Neural progenitor cell (in vitro differentiated cells): ENCODE data around the gene DIRAS1. TPM values are rescaled to one million over a fixed set of nuclear protein-coding genes. Genes with fewer than 3 reads are reported as not detected.
"Not testable (repeated sequence)": the region's sequence is repeated elsewhere in the genome, so short reads cannot be mapped to it uniquely, and the experiment has no call there.

ENCODE experiments used
- DNase-seq: peaks from one replicate; pipeline ENCODE4 v3.0.0-alpha.2; 2016; ENCODE audit warnings: low spot score
- H2AFZ ChIP-seq: fragments of 200-600 bp; sonication (generic); replicated peaks from 2 replicates; pipeline ENCODE4 v1.6.1; 2016; ENCODE audit warnings: antibody characterized with exemption
- H3F3A ChIP-seq: fragments of 200-600 bp; sonication (generic); 2 replicates; pipeline ENCODE4 v1.6.1; 2016; ENCODE audit warnings: antibody characterized with exemption, low read depth
- H3K27ac ChIP-seq: fragments of 200-600 bp; sonication (generic); 2 replicates; pipeline ENCODE4 v1.5.1; 2016; ENCODE audit warnings: mild to moderate bottlenecking
- H3K27me3 ChIP-seq: fragments of 200-600 bp; sonication (generic); 2 replicates; pipeline ENCODE4 v1.6.1; 2016; ENCODE audit warnings: mild to moderate bottlenecking, moderate library complexity
- H3K36me3 ChIP-seq: fragments of 200-600 bp; sonication (generic); 2 replicates; pipeline ENCODE4 v1.5.1; 2016
- H3K4me1 ChIP-seq: fragments of 200-600 bp; sonication (generic); 2 replicates; pipeline ENCODE4 v1.6.1; 2016; ENCODE audit warnings: mixed run types
- H3K4me2 ChIP-seq: fragments of 200-600 bp; sonication (generic); 2 replicates; pipeline ENCODE4 v1.6.1; 2016
- H3K4me3 ChIP-seq: fragments of 200-600 bp; sonication (generic); 2 replicates; pipeline ENCODE4 v1.5.1; 2016
- H3K79me2 ChIP-seq: fragments of 200-600 bp; sonication (generic); 2 replicates; pipeline ENCODE4 v1.6.1; 2016; ENCODE audit warnings: low read depth
- H3K9ac ChIP-seq: fragments of 200-600 bp; sonication (generic); 2 replicates; pipeline ENCODE4 v1.6.1; 2016
- H3K9me3 ChIP-seq: fragments of 200-600 bp; sonication (generic); 2 replicates; pipeline ENCODE4 v1.5.1; 2016; ENCODE audit warnings: low read depth
- H4K20me1 ChIP-seq: fragments of 200-600 bp; sonication (generic); 2 replicates; pipeline ENCODE4 v1.6.1; 2016; ENCODE audit warnings: low read depth
- H3K27ac Mint-ChIP-seq: 3 replicates; pipeline ENCODE4 v1.8.0; 2021; ENCODE audit warnings: mixed read lengths
- H3K27me3 Mint-ChIP-seq: 2 replicates; pipeline ENCODE4 v1.8.0; 2022; ENCODE audit warnings: low read depth, mild to moderate bottlenecking, inconsistent platforms, moderate library complexity, mixed read lengths; ENCODE audit not compliant: insufficient read depth
- H3K36me3 Mint-ChIP-seq: 3 replicates; pipeline ENCODE4 v1.8.0; 2021; ENCODE audit warnings: mixed read lengths
- H3K4me1 Mint-ChIP-seq: 3 replicates; pipeline ENCODE4 v1.8.0; 2021; ENCODE audit warnings: mixed read lengths
- H3K4me3 Mint-ChIP-seq: 3 replicates; pipeline ENCODE4 v1.8.0; 2021; ENCODE audit warnings: mild to moderate bottlenecking, moderate library complexity, mixed read lengths
- H3K9me3 Mint-ChIP-seq: 3 replicates; pipeline ENCODE4 v1.8.0; 2020; ENCODE audit warnings: mixed read lengths
- EZH2 ChIP-seq: fragments of 200-600 bp; sonication (generic); IDR thresholded peaks from 2 replicates; pipeline ENCODE4 v1.6.1; 2017; ENCODE audit warnings: antibody characterized with exemption, mild to moderate bottlenecking, moderate library complexity
- EZH2phosphoT487 ChIP-seq: fragments of 200-600 bp; sonication (generic); IDR thresholded peaks from 2 replicates; pipeline ENCODE4 v1.6.1; 2017; ENCODE audit warnings: antibody characterized with exemption
- total RNA-seq: library from RNA; depleted of rRNA; stranded (reverse); fragments of >200 nt; gene quantifications from 2 replicates; pipeline ENCODE4 v1.2.3, GENCODE V29; 2015; ENCODE audit warnings: low replicate concordance
- TF ChIP-seq, protein P1 (sequence below): fragments of 200-600 bp; sonication (generic); IDR thresholded peaks from 2 replicates; pipeline ENCODE4 v1.5.1; 2017; ENCODE audit warnings: antibody characterized with exemption, mild to moderate bottlenecking

Gene DIRAS1
- total RNA-seq, 1 donor from 2014 or later, result 2.7 TPM

DNA sequence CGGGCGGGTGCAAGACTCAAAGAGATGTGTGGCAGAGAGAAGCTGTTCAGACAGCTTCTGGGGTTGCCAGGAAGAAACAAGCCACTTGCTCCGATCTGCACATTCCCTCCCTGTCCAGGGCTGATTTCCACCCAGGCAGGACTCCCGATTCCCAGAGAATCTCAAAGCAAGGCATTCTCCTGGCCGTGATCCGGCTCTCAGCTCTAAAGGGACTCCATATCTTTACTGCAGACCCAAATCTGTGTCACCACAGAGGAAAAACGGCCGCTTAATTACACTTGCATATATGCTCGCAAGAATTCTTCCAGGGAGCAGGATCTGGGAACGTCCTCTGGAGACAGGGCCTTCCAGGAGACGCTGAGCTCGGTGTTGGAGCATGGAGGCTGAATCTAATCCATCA lies 44.3 kb downstream of the DIRAS1 start:
- Mint-ChIP-seq H3K27me3 (peaks cover 15% of the 10 kb centered on the region), H3K9me3 (peaks cover 3% of the 10 kb centered on the region), H3K4me3 (no peak overlapping the region), H3K36me3 (peaks cover 4% of the 10 kb centered on the region), H3K27ac (no peak overlapping the region), H3K4me1 (peaks cover 3% of the 10 kb centered on the region)
- H3K9me3 ChIP-seq, result no peaks in the 10 kb centered on the region
- no peak overlapping the region for H3K9ac ChIP-seq
- no peaks in the 10 kb centered on the region for H3K4me1 ChIP-seq
- no peak overlapping the region for H3K27ac ChIP-seq
- TF ChIP-seq EZH2 (no peak), EZH2phosphoT487 (no peak)
- no peaks in the 10 kb centered on the region for H3F3A ChIP-seq
- peaks cover 2% of the 10 kb centered on the region for H4K20me1 ChIP-seq
- no peaks in the 10 kb centered on the region for H3K36me3 ChIP-seq
- no peak overlapping the region for H3K4me3 ChIP-seq
- H3K4me2 ChIP-seq, result no peak overlapping the region
- no peak for DNase-seq
- no peak overlapping the region for H2AFZ ChIP-seq
- H3K79me2 ChIP-seq, result no peaks in the 10 kb centered on the region
- peaks cover 8% of the 10 kb centered on the region for H3K27me3 ChIP-seq

DNA sequence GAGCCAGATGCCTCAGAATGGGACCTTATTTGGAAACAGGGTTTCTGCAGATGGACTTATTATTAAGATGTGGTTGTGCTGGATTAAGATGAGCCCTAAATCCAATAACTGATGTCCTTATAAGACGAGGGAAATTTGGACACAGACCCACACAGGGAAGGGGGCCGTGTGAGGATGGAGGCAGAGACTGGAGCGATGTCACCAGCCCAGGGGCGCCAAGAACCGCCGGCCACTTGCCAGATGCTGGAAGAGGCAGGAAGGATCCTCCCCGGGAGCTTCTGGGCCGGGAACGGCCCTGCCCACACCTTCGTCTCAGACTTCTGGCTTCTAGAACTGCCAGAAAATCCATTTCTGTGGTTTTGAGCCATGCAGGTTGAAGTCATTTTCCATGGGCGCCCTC lies 45.3 kb downstream of the DIRAS1 start:
- Mint-ChIP-seq H3K27me3 (peaks cover 12% of the 10 kb centered on the region), H3K9me3 (peaks cover 3% of the 10 kb centered on the region)

DNA sequence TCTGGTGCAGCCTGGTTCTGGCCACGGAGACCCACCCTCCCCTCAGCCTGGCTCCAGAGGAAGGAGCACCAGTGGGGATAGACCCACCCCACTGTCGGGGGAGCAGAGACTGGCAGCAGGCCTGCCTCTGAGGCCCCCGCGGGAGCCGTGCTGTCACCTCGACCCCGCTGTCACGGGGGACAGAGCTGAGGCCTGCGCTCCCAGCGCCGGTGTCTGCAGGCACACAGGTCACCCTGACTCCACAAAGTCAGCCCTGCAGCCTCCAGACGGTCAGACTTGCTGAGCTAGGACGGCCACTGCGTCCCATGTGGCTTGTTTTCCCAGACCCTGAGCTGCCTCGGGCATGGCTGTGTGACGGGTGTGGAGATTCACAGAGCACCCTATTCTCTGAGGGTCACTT lies 51.0 kb downstream of the DIRAS1 start:
- DNase-seq, result no peak
- no peak overlapping the region for H2AFZ ChIP-seq
- no peaks in the 10 kb centered on the region for H3K36me3 ChIP-seq
- H3K9me3 ChIP-seq, result no peaks in the 10 kb centered on the region
- Mint-ChIP-seq H3K27ac (no peak overlapping the region), H3K4me3 (no peak overlapping the region), H3K36me3 (no peaks in the 10 kb centered on the region), H3K9me3 (no peaks in the 10 kb centered on the region), H3K27me3 (peaks cover 9% of the 10 kb centered on the region), H3K4me1 (peaks cover 3% of the 10 kb centered on the region)
- no peak overlapping the region for H3K4me2 ChIP-seq
- H3K4me3 ChIP-seq, result no peak overlapping the region
- no peaks in the 10 kb centered on the region for H3K4me1 ChIP-seq
- H3K9ac ChIP-seq, result no peak overlapping the region
- H3F3A ChIP-seq, result no peaks in the 10 kb centered on the region
- no peaks in the 10 kb centered on the region for H3K79me2 ChIP-seq
- no peak overlapping the region for H3K27ac ChIP-seq
- no peaks in the 10 kb centered on the region for H4K20me1 ChIP-seq
- TF ChIP-seq, protein P1, sequence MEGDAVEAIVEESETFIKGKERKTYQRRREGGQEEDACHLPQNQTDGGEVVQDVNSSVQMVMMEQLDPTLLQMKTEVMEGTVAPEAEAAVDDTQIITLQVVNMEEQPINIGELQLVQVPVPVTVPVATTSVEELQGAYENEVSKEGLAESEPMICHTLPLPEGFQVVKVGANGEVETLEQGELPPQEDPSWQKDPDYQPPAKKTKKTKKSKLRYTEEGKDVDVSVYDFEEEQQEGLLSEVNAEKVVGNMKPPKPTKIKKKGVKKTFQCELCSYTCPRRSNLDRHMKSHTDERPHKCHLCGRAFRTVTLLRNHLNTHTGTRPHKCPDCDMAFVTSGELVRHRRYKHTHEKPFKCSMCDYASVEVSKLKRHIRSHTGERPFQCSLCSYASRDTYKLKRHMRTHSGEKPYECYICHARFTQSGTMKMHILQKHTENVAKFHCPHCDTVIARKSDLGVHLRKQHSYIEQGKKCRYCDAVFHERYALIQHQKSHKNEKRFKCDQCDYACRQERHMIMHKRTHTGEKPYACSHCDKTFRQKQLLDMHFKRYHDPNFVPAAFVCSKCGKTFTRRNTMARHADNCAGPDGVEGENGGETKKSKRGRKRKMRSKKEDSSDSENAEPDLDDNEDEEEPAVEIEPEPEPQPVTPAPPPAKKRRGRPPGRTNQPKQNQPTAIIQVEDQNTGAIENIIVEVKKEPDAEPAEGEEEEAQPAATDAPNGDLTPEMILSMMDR, result no peak
- TF ChIP-seq EZH2phosphoT487, result no peak
- no peak for TF ChIP-seq EZH2
- H3K27me3 ChIP-seq, result peaks cover 8% of the 10 kb centered on the region

More for the DNA sequence above, 45.3 kb downstream of the DIRAS1 start:
- Histone ChIP-seq H3K9me3 (no peaks in the 10 kb centered on the region), H3K4me3 (no peak overlapping the region), H3K9ac (no peak overlapping the region), H3K4me2 (no peak overlapping the region), H3K36me3 (no peaks in the 10 kb centered on the region), H3K79me2 (no peaks in the 10 kb centered on the region), H3F3A (no peaks in the 10 kb centered on the region), H3K27ac (no peak overlapping the region), H2AFZ (no peak overlapping the region), H4K20me1 (peaks cover 2% of the 10 kb centered on the region), H3K27me3 (peaks cover 8% of the 10 kb centered on the region), H3K4me1 (no peaks in the 10 kb centered on the region)
- no peak for DNase-seq
- Mint-ChIP-seq H3K36me3 (peaks cover 2% of the 10 kb centered on the region), H3K4me3 (no peak overlapping the region), H3K4me1 (peaks cover 3% of the 10 kb centered on the region), H3K27ac (no peak overlapping the region)
- TF ChIP-seq EZH2 (no peak), EZH2phosphoT487 (no peak)
- TF ChIP-seq, protein P1, result no peak

DNA sequence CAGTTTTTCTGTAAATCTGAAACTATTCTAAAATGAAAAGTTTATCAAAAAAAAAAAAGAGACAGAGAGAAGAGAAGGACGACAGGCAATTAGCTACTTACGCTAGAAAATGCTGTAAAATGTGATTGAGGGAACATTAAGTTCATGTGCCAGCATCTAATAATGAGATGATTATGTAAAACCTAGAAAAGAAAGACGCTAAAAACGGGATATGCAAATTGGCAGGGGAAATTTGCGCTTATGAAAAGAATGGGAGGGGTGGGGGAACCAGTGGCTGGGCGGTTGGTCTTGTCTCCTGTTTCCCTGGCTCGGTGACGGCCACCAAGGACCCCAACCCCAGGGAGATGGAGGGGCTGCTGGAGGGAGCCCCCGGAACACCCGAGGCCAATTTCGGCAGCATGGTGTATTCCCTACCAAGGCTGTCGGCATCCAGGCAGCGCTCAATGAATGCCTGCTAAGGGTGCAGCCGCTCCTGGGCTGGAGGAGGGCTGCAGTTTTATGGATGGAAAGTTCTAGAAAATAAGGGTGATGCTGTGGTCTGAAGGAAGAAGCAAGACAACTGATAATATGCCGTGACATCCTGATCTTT lies 52.9 kb downstream of the DIRAS1 start:
- Mint-ChIP-seq H3K4me1 (peaks cover 11% of the 10 kb centered on the region), H3K27ac (no peak overlapping the region), H3K4me3 (no peak overlapping the region), H3K27me3 (peaks cover 3% of the 10 kb centered on the region), H3K36me3 (no peaks in the 10 kb centered on the region), H3K9me3 (peaks cover 2% of the 10 kb centered on the region)
- H4K20me1 ChIP-seq, result no peaks in the 10 kb centered on the region
- H3K9ac ChIP-seq, result no peak overlapping the region
- no peaks in the 10 kb centered on the region for H3K36me3 ChIP-seq
- H3K79me2 ChIP-seq, result no peaks in the 10 kb centered on the region
- H3K27me3 ChIP-seq, result no peaks in the 10 kb centered on the region
- no peak overlapping the region for H3K4me2 ChIP-seq
- TF ChIP-seq, protein P1, result no peak
- TF ChIP-seq EZH2, result no peak
- no peak for TF ChIP-seq EZH2phosphoT487
- H2AFZ ChIP-seq, result no peak overlapping the region
- no peak overlapping the region for H3K27ac ChIP-seq
- DNase-seq, result no peak
- no peak overlapping the region for H3K4me3 ChIP-seq
- H3F3A ChIP-seq, result no peaks in the 10 kb centered on the region
- H3K4me1 ChIP-seq, result no peaks in the 10 kb centered on the region
- H3K9me3 ChIP-seq, result no peaks in the 10 kb centered on the region

DNA sequence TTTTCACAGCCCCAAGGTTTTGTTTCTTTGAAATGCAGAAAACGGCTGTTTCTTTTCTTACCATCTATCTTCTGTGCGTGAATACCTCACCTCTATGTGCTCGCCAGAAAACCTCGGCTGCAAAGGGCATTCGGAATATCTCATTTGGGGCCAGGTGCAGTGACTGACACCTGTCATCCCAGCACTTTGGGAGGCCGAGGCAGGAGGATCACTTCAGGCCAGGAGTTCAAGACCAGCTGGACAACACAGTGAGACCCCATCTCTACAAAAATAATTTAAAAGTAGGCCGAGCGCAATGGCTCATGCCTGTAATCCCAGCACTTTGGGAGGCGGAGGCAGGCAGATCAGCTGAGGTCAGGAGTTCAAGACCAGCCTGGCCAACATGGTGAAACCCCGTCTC lies 53.8 kb downstream of the DIRAS1 start:
- H3K4me1 Mint-ChIP-seq, result peaks cover 11% of the 10 kb centered on the region

More for the DNA sequence above, 53.8 kb downstream of the DIRAS1 start:
- H2AFZ ChIP-seq, H3K9me3 Mint-ChIP-seq, H3K27ac Mint-ChIP-seq, H3F3A ChIP-seq, H3K4me1 ChIP-seq, H3K79me2 ChIP-seq, H3K9ac ChIP-seq, H3K27ac ChIP-seq, DNase-seq, H3K4me3 ChIP-seq, H3K9me3 ChIP-seq, H4K20me1 ChIP-seq, H3K27me3 ChIP-seq, H3K27me3 Mint-ChIP-seq, H3K4me3 Mint-ChIP-seq, H3K4me2 ChIP-seq, H3K36me3 ChIP-seq, H3K36me3 Mint-ChIP-seq: not testable (repeated sequence)
